AG09319 (cell line): Measurements from ENCODE around the gene PCNT.
"Not testable (repeated sequence)": the region's sequence is repeated elsewhere in the genome, so short reads cannot be mapped to it uniquely, and the experiment has no call there.

Experiments used
- DNase-seq: peaks from one replicate; pipeline ENCODE4 v3.0.0-alpha.2; 2010; ENCODE audit warnings: low read depth; ENCODE audit errors: extremely low read depth
- CTCF ChIP-seq: IDR thresholded peaks from 2 replicates; pipeline ENCODE4 v1.5.1; 2011; ENCODE audit warnings: low read depth, mild to moderate bottlenecking, inconsistent platforms, low read length, moderate library complexity

The PCNT gene

GRCh38 chr21:46371204-46372013, 47.5 kb downstream of the PCNT start:
- TF ChIP-seq CTCF: no peak
- no peak for DNase-seq

GRCh38 chr21:46372014-46372485, 48.1 kb downstream of the PCNT start:
- DNase-seq: no peak
- TF ChIP-seq CTCF: no peak

- not testable (repeated sequence) for DNase-seq
These were observed 49.0 kb downstream of the PCNT start for GRCh38 chr21:46372947-46373346.

GRCh38 chr21:46374761-46375389, 50.9 kb downstream of the PCNT start:
- TF ChIP-seq CTCF: no peak
- DNase-seq: no peak

- TF ChIP-seq CTCF: no peak
- no peak for DNase-seq
These were observed 51.7 kb downstream of the PCNT start for GRCh38 chr21:46375560-46376230.

GRCh38 chr21:46376231-46376628, 52.3 kb downstream of the PCNT start:
- TF ChIP-seq CTCF: no peak
- no peak for DNase-seq

GRCh38 chr21:46376856-46377453, 53.0 kb downstream of the PCNT start:
- DNase-seq: no peak
- no peak for TF ChIP-seq CTCF
